Thoracic aorta (tissue), 2 donors: ENCODE data around the gene PLCB1. TPM values are rescaled to one million over a fixed set of nuclear protein-coding genes. Genes with fewer than 3 reads are reported as not detected.

Experiments used
- ATAC-seq: fragments of 150-250 bp; one replicate; pipeline ENCODE4 v1.8.0; 2017; ENCODE audit warnings: low read depth; ENCODE audit not compliant: insufficient number of reproducible peaks, low FRiP score
- DNase-seq: peaks from one replicate; pipeline ENCODE4 v3.0.0-alpha.2; 2020; ENCODE audit warnings: low spot score
- H3K27ac ChIP-seq, 2 donors: fragments of 200-600 bp; sonication (generic); 1 replicate in 1 of 2; 2 replicates in 1 of 2; pipeline ENCODE4 v1.5.1; 2016; ENCODE audit warnings: mild to moderate bottlenecking in 2 of 2, moderate library complexity in 2 of 2
- H3K27me3 ChIP-seq: fragments of 200-600 bp; sonication (generic); replicated peaks from 2 replicates; pipeline ENCODE4 v1.6.0; 2016; ENCODE audit warnings: mild to moderate bottlenecking; ENCODE audit not compliant: insufficient read depth
- H3K36me3 ChIP-seq: fragments of 200-600 bp; sonication (generic); one replicate; pipeline ENCODE4 v1.5.1; 2016
- H3K4me1 ChIP-seq, 2 donors: fragments of 200-600 bp; sonication (generic); 1 replicate in 1 of 2; 2 replicates in 1 of 2; pipeline versions ENCODE4 v1.5.1 to v1.6.0; 2016; ENCODE audit warnings: low read depth in 2 of 2, mild to moderate bottlenecking in 1 of 2; ENCODE audit not compliant: control insufficient read depth in 1 of 2
- H3K4me3 ChIP-seq: fragments of 200-600 bp; sonication (generic); 2 replicates; pipeline ENCODE4 v1.5.1; 2016; ENCODE audit warnings: mild to moderate bottlenecking
- H3K9me3 ChIP-seq: fragments of 200-600 bp; sonication (generic); 2 replicates; pipeline ENCODE4 v1.5.1; 2016
- total RNA-seq, 2 donors: library from RNA; depleted of rRNA; stranded (reverse); fragments of >200 nt; gene quantifications; one replicate each; pipeline versions ENCODE4 v1.1.0 to v1.2.3, GENCODE V29; 2016
- TF ChIP-seq, protein P1 (sequence below): fragments of 200-600 bp; sonication (generic); IDR thresholded peaks from one replicate; pipeline ENCODE4 v1.5.1; 2019; ENCODE audit warnings: antibody characterized with exemption

The PLCB1 gene
- total RNA-seq, 2 donors from 2014 or later = 10.8 to 16.3 TPM

DNA sequence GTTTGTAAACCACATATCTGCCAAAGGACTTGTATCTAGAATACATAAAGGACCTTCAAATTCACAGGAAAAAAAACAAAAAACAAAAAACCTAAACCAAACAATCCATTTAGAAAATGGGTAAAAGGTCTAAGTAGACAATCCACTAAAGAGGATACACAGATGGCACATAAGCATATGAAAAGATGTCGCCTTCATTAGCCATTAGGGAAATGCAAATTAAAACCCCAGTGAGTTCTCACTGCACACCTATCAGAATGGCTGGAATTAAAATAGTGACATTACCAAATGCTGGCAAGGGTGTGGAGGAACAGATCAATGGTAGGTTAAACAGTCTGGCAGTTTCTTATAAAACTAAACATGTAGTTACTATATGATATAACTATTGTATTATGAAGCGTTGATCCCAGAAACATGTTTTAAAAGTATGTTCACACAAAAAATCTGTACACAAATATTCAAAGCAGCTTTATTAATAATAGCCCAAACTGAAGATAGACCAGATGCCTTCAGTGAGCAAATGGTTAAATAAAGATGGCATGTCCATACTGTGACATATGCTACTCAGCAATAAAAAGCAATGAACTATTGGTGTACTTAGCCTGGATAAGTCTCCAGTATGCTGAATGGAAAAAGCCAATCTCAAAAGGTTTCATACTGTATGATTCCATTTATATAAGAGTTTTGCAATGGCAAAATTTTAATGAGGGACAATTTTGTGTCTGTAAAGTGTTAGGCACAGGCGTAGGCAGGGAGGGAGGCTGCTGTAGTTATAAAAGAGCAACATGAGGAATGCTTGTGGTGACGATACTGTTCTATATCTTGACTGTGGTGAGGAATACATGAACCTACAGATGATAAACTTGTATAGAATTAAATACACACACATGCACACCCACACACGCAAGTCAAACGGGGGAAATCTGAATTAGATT is 43.9 kb downstream of the PLCB1 start:
- H3K27ac ChIP-seq = no peak overlapping the region
- TF ChIP-seq, protein P1, sequence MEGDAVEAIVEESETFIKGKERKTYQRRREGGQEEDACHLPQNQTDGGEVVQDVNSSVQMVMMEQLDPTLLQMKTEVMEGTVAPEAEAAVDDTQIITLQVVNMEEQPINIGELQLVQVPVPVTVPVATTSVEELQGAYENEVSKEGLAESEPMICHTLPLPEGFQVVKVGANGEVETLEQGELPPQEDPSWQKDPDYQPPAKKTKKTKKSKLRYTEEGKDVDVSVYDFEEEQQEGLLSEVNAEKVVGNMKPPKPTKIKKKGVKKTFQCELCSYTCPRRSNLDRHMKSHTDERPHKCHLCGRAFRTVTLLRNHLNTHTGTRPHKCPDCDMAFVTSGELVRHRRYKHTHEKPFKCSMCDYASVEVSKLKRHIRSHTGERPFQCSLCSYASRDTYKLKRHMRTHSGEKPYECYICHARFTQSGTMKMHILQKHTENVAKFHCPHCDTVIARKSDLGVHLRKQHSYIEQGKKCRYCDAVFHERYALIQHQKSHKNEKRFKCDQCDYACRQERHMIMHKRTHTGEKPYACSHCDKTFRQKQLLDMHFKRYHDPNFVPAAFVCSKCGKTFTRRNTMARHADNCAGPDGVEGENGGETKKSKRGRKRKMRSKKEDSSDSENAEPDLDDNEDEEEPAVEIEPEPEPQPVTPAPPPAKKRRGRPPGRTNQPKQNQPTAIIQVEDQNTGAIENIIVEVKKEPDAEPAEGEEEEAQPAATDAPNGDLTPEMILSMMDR = no peak
- H3K4me1 ChIP-seq = no peaks in the 10 kb centered on the region
- ATAC-seq (no peak), DNase-seq (no peak)
- no peaks in the 10 kb centered on the region for H3K27me3 ChIP-seq
- H3K36me3 ChIP-seq = no peaks in the 10 kb centered on the region
- H3K4me3 ChIP-seq = no peak overlapping the region
- H3K9me3 ChIP-seq = no peaks in the 10 kb centered on the region

DNA sequence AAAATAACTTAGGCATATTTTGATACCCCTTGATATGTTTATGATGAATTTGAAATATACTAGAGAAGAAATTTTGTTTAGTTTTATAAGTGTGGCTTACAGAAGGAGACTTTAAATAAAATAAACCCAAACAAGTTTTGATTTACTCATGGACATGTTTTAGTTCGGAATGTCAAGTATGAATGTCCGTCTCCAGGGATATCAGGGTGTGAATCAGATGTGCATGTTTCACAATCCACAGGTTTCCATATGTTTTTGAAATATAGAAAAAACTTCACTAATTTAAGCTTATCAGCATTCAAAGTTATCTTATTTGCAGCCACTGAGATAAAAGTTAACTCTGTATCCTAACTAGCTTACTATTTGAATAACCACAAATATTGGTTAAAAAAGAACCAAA is 51.5 kb downstream of the PLCB1 start:
- Histone ChIP-seq H3K27me3 (no peaks in the 10 kb centered on the region), H3K36me3 (no peaks in the 10 kb centered on the region), H3K9me3 (no peaks in the 10 kb centered on the region), H3K27ac (no peak overlapping the region), H3K4me1 (no peaks in the 10 kb centered on the region), H3K4me3 (no peak overlapping the region)
- no peak for DNase-seq
- no peak for ATAC-seq
- TF ChIP-seq, protein P1 = no peak

DNA sequence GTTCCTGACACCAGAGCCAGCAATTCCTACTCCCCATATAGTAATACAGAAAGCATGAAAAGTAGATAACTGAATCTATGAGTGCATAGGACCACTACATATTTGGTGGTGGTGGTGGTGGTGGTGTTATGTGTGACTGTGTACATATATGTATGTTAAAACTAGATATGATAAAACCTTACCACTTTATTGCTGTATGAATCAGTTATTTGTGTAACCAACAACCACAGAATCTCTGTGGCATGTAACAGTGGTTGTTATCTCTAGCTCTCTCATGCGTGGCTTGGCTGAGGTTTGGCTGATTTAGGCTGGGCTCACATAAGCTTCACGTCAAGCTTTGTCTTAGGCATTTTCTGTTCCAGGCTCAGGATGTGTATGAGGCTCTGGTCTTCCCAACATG is 55.7 kb downstream of the PLCB1 start:
- H3K4me1 ChIP-seq = no peaks in the 10 kb centered on the region
- TF ChIP-seq, protein P1 = no peak
- no peak overlapping the region for H3K4me3 ChIP-seq
- no peaks in the 10 kb centered on the region for H3K9me3 ChIP-seq
- H3K27me3 ChIP-seq = no peaks in the 10 kb centered on the region
- no peak overlapping the region for H3K27ac ChIP-seq
- no peak for ATAC-seq
- H3K36me3 ChIP-seq = no peaks in the 10 kb centered on the region
- DNase-seq = no peak

DNA sequence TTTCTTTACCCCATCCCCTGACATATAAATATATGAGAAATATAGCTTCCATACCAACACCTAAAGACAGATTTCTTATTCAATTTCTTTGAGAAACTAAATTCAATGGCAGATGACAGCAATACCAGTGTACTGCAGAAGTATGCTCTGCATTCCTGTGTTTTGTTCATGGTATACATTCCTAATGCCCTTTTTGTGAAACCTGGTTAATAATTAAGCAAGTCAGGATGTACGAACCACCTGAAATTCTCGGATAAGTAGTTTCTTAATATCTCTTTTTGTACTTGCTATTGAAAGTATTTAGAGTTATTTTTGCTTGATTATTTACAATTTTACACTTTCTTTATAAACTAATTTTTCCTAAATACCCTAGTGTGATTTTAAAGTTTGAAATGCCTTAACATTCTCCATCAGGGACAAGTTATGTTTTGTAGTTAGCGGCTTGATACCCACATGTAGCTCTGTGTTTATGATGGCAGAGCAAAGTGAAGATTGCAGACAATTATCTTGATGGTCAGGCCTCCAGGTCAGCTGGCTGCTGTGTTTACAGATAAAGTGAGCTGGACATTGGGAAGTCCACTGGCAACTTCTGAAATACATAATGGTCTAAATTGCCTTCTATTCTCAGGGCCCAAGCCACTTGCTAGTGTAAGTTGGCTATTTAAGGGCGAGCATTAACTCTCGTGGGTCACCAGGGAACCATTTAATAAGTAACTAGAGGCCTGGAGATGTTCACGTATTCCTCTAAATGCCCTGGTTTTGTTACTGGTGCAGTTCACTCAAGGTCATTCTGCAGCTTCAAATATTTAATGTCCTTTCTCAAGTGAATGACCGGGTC is 58.2 kb downstream of the PLCB1 start:
- no peaks in the 10 kb centered on the region for H3K9me3 ChIP-seq
- TF ChIP-seq, protein P1 = no peak
- H3K36me3 ChIP-seq = no peaks in the 10 kb centered on the region
- DNase-seq (no peak), ATAC-seq (no peak)
- H3K27me3 ChIP-seq = no peaks in the 10 kb centered on the region
- no peak overlapping the region for H3K4me3 ChIP-seq
- H3K4me1 ChIP-seq = no peaks in the 10 kb centered on the region
- no peak overlapping the region for H3K27ac ChIP-seq

DNA sequence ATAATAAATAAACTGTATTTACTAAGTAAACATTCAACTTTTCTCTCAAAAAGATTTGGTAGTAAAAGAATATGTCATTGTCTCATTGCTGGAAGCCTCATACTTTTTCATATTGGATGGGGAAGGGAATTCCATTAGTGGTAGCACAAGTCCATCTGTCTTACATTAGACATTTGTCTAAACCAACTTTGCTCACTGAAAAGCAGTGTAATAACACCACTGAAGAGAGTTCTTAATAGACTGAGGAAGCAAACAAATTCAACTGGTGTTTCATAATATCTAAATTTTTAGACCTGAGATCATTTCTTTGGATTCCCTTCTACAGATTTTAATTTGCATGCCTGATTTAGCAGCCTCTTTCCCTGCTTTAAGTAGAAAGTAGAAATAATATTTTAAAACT is 62.7 kb downstream of the PLCB1 start:
- no peak for ATAC-seq
- no peak overlapping the region for H3K27ac ChIP-seq
- TF ChIP-seq, protein P1 = no peak
- H3K4me1 ChIP-seq = no peaks in the 10 kb centered on the region
- H3K27me3 ChIP-seq = no peaks in the 10 kb centered on the region
- H3K9me3 ChIP-seq = no peaks in the 10 kb centered on the region
- H3K36me3 ChIP-seq = no peaks in the 10 kb centered on the region
- DNase-seq = no peak
- no peak overlapping the region for H3K4me3 ChIP-seq
